GM19372 (cell line): Measurements from ENCODE around the gene RAB1B.
"Not testable (repeated sequence)": the region's sequence is repeated elsewhere in the genome, so short reads cannot be mapped to it uniquely, and the experiment has no call there.

Experiments used
- ATAC-seq: cut with Tn5 transposase; IDR thresholded peaks from one replicate; pipeline ENCODE4 v1.9.1; 2021; ENCODE audit warnings: mild to moderate bottlenecking, low read depth, moderate library complexity; ENCODE audit not compliant: unreplicated experiment

Gene RAB1B

DNA sequence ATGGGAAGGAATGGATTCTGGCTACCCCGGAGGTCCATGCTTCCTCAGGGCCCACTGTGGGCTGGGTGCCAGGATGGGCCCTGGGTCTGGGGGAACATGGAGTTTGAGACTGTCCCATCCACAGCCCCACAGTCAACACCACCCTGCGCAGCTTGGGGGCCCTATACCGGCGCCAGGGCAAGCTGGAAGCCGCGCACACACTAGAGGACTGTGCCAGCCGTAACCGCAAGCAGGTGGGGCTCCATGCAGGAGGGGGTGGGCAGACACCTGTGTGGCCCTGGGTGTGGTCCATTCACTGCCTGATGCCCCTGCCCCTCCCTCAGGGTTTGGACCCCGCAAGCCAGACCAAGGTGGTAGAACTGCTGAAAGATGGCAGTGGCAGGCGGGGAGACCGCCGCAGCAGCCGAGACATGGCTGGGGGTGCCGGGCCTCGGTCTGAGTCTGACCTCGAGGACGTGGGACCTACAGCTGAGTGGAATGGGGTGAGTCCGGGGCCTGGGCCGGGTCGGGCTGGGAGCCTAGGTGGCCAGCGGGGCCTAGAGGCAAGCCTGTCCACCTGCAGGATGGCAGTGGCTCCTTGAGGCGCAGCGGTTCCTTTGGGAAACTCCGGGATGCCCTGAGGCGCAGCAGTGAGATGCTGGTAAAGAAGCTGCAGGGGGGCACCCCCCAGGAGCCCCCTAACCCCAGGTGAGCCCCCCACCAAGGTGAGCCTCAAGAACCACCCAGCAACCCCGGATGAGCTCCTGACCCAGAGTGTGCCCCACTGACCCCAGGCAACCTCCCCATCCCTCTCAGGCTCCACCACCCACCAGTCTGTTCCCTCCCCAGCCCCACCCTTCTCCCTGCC is 2.7 kb upstream of the RAB1B start:
- ATAC-seq: no peak

DNA sequence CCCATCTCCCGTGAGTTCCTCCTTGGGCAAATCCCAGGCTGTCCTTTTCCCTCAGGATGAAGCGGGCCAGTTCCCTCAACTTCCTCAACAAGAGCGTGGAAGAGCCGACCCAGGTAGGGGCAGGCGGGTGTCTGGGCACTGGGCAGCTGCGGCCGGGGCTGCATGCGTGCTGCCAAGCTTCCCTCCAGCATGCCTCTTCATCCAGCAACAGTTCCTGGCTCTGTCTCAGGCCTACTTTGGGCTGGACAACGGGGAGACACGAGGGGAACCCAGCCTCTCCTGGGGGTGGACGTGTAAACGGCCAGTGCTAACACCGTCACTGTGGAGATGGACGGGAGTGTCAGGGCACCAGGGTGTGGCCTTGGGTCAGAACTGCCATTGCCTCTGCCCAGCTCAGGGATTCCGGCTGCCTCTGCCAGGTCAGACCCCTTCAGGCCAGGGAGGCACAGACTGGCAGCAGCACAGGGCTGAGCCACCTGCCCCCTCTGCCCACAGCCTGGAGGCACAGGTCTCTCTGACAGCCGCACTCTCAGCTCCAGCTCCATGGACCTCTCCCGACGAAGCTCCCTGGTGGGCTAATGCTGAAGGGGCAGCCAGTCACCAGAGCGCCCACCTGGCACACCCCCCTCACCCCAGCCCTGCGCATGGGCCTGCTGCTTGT is 1.9 kb upstream of the RAB1B start:
- ATAC-seq: no peak

DNA sequence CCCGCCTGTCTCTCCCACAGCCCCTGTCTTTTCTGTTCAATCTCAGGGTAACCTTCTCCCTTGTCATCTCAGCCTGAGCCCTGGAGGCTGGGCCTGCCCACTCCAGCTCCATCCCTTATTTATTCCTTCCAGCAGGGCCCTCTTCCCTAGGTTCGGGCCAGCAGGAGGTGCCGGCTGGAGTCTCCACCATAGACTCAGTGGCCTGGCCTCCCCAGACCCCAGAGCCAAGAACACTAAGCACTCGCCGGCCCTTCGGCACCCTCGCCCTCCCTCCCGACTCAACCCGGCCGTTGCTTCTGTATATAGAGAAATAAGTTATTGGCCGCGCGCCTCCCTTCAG is 1.4 kb upstream of the RAB1B start:
- ATAC-seq: no peak

DNA sequence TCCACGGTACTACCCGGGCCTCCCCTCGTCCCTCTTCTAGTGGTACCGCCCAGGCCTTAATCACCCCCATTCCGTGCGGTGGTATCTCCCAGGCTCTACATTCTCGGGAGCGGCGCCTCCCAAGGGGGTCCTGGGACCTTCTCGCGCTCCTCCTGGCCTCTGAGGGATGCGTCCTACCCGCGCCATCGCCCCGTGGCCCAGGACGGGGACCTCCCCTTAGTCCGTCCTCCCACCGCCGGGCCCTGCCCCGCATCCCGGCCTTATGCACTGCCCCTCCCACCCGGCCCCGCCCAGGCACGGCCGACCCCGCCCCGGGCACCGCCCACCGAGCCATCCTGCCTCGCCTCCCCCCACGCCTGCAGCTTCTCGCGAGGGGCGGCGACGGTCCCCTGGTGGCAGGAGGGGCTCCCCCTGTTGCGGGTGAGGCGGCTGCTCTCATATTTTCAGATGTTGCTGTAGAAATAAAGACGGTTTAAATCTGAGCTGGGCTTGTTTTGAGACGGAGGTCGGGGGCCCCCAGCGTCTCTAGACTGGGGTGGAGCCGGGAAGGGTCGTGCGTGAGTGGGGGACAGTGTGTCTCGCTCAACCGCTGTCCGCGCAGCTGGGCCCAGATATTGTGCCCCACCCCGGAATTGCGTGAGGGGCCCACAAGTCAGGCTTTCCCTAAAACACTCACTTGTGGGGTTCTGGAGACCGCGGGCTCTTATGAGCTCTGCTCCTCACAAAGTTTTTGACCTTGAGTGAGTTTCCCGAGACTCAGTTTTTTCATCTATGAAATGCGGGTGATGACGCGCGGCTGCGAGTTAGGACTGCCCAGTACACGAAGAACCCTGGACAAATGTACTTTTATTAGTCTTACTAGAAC is 828 bp upstream of the RAB1B start:
- ATAC-seq: peak; percentile 43

DNA sequence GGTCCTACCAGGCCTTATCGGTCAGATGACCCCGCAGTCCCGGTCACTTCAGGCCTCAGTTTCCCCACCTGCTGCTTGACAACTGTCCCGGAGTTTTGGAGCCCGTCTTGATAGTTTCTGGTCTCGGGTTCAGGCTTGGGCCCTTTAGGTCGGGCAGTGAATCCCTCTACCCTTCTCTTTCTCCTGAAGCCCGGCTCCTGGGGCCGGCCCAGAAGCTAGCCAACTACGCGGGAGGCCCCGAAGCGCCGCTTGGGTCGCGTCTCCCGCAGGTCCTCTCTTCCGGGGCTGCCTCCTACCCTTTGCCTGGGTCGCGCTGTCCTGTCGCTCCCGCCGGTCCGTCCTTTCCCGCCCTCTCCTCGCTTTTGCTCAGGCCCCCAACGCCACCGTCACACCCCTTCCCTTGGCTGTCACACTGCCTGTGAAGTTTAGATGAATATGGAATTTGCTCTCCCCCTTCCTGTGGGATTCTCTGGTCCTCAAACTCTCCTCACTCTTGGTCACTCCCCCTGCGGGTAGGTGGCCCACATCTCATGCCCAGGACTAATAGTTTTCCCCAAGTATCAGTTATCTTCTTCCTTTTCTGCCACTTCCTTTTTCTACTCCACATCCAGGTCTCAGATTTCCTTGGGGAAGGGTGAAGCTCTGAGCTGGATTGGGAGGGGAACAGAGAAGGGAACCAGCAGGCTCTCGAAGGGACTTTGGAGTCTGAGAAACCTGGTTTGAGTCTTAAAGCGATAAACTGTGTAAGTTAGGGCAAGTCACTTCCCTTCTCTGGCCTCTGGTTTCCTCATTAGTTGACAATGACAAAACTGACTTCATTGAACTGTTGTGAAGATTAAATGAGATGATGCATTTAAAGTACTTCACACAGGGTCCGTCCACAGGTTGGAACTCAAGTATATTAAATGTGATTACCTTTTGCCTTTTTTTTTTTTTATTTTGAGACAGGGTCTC is 790 bp downstream of the RAB1B start:
- ATAC-seq: no peak

DNA sequence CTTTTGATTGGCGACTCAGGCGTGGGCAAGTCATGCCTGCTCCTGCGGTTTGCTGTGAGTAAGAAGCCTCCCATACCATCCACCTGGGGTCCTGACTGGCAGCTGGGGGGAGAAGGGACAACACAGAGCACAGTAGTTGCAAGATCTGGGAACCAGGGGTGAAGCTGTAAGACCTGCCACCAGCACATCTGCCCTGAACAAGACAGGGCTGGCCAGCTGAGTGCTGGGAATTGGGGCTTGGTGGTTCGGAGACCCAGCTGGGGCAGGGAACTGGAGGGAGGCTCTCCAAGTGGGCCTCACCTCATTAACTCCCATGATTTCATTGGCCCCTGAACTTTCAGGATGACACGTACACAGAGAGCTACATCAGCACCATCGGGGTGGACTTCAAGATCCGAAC is 3.4 kb downstream of the RAB1B start:
- no peak for ATAC-seq

DNA sequence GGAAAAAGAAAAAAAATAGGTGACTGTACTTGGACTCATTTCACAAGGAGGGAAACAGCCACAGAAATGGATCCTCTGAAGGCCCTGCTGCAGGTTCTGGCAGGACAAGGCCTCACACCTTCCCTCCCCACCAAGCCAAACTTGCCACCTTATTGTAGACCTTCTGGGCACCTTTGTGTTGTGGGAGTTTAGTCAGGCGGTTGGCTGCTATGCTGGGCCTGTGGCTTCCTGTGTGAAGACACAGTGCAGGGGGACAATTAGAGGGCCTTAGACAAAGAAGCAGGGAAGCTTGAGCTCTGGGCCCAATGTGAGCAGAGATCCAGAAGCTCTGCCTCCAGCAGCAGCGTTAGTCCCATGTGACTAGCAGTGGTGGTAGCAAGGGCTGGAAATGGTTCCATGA is 4.2 kb downstream of the RAB1B start:
- ATAC-seq: no peak

DNA sequence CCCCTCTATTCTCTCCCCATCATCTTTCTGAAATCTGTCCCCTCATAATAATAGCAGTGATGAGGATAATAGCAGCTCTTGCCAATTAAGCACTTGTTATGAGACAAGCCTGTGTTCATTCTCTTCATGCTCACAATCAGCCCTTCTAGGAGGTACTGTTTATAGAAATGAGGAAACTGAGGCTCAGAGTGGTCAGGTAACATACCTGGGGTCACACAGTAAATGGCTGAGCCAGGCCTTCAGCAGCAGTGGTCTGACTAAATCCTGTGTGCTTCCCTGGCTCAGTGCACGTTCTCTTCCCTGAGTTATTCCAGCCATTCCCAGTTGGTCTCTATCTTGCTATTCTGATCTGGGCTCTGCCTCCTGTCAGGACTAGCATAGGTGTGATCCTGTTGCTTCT is 5.8 kb downstream of the RAB1B start:
- ATAC-seq: no peak

DNA sequence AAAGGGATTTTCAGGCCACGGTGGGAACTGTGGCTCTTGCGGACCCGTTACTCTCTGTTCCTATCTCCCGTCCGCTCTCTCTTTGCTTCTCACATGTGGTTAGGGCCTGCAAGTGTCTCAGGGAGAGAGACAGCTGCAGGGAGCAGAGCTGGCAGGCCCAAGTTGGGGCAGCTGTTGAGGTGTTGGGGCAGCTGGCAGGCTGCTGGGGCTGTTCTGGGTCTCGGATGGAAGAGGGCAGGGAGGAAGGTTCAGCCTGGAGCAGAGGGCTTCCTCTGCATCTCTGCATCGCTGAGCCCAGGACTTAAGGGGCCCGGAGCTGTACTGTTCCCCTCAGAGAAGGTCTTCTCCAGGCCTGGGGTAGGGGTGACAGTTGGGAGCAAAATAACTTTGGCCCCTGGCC is 7.0 kb downstream of the RAB1B start:
- ATAC-seq: no peak

DNA sequence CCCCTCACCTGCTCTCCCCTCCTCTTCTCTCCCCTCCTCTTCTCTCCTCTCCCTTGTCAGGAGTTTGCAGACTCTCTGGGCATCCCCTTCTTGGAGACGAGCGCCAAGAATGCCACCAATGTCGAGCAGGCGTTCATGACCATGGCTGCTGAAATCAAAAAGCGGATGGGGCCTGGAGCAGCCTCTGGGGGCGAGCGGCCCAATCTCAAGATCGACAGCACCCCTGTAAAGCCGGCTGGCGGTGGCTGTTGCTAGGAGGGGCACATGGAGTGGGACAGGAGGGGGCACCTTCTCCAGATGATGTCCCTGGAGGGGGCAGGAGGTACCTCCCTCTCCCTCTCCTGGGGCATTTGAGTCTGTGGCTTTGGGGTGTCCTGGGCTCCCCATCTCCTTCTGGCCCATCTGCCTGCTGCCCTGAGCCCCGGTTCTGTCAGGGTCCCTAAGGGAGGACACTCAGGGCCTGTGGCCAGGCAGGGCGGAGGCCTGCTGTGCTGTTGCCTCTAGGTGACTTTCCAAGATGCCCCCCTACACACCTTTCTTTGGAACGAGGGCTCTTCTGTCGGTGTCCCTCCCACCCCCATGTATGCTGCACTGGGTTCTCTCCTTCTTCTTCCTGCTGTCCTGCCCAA is 7.7 kb downstream of the RAB1B start:
- ATAC-seq: no peak

DNA sequence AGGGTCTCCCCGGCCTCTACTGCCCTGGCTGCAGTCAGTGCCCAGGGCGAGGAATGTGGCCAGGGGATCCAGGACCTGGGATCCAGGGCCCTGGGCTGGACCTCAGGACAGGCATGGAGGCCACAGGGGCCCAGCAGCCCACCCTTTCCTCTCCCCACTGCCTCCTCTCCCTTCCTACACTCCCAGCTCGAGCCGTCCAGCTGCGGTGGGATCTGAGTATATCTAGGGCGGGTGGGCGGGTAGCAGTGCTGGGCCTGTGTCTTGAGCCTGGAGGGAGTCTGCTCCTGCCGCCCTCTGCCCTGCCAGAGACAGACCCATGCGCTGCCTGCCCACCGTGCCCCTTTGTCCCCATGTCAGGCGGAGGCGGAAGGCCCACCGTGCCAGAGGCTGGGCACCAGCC is 8.2 kb downstream of the RAB1B start:
- not testable (repeated sequence) for ATAC-seq

DNA sequence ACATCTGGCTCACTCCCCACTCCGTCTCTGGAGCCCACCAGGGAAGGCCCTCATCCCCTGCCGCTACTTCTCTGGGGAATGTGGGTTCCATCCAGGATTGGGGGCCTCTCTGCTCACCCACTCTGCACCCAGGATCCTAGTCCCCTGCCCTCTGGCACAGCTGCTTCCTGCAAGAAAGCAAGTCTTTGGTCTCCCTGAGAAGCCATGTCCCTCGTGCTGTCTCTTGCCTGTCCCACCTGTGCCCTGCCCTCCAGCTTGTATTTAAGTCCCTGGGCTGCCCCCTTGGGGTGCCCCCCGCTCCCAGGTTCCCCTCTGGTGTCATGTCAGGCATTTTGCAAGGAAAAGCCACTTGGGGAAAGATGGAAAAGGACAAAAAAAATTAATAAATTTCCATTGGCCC is 8.6 kb downstream of the RAB1B start:
- ATAC-seq: not testable (repeated sequence)

DNA sequence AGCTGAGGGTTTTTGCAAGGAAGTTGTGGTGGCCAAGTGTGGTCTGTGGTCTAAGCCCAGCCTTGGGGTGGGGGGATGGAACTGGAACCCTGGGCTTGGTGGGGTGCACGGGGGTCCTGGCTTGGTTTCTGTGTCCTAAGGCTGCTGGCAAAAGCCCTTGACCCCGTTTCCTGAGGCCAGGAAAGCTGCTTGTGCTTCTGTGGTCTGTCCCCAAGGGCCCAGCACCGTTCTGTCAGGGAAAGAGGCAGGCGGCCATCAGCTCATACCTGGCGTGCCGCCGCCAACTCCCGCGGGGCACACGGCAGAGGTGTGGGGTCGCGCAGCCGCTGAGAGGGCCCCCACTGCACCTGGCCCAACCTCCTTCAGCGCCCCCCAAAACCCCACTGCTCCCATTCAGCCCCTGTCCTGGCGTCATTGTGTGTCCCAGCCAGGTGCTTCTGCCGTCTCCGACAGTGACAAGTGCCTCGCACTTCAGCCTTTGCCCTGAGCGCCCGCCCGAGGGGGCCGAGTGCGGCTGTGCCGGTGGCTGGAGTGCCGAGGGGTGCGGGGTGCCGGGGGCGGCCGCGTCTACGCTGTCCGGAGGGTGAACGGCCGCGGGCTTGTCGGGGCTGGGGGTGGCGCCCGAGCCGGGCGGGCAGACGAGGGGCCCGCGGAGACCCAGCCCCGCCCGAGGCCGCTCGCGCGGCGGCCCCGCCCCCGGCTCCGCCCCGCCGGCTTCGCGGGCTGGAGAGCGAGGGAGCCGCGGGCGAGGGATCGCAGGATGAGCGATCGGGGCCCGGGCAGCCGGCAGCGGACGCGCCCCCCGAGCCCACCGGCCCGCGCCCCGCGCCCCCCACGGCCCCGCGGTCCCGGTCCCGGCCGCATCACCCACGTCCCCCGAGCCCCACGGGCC is 9.3 kb downstream of the RAB1B start, which contains the start of gene CNIH2:
Gene CNIH2, plus strand, starts transcription at position 705 of the 892 bp plus-strand sequence. CDS start 282 bp downstream, outside the sequence.
- no peak for ATAC-seq

DNA sequence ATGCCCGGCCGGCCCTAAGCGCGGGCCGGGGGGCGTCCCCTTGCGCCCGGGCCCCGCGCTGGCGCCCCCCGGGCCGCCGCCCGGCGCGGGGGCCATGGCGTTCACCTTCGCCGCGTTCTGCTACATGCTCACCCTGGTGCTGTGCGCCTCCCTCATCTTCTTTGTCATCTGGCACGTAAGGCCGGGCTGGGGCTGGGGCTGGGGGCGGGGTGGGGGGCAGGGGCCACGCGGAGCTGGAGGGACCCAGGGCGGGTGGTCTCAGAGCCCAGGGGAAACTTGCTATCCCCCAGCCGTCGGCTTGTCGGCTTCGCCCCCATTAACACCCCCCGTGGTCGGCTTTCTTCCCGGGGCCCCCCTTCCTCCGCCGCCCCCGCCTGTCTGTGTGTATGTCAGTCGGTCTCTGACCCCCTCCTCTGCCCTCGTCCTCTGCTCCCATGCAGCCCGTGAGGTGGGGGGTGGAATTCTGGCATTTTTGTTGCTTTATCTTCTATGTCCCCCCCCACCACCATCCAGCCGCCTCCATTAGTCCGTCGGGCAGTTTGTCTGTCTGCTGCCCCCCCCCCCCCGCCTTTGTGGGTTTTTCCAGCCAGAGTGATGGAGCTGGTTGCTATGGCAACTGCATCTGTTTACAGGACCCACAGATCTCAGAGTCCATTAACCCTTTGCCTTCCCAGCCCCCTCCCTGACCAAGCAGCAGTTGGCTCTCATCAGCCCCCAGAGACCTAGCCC is 10.1 kb downstream of the RAB1B start:
- ATAC-seq: no peak

DNA sequence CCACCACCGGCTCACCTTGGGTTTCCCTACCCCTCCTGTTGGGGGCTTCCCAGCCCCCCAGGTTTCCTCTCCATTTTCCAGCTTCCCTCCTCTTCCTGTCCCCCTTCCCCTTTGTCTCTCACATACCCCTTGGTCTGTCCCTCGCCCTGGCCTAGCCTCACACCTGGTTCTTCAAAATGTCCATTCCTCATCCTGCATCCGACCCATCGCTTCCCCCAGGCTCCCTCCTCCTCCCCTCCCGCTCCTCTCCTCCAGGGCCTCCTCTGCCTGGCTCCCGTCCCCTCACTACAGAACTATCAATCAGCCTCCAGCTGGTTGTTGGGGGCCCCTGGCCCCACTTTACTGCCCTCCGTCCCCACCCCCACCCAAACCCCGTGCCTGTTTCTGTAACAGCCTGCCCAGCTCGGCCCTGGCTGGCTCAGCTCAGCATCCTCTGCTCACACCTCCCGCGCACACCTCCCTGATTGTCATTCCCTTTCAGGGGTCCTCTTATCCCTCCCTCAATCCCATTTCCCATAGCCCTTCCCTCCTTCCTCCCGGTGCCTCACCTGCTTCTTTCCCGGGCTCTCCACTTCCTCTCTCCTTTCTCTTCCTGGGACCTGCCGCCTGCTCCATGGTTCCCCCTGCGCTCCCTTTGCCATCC is 10.8 kb downstream of the RAB1B start:
- no peak for ATAC-seq

DNA sequence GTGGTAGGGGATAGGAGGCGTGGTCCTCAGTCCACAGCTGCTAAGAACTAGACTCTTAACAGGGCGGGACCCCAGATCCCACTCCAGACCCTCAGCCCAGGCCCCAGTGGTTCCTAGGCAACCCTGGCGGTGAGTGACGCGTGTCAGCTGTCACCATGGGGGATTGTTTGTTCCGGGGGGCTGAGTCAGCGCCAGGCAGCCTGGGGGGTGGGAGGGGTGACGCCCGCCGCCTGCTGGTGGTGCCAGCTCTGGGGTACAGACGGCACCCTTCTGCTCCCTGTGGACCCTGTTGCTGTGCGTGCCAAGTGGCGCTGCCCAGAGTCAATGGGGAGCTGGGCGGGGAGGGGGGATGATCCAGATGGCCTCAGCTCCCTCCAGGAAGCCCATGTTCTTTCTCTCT is 12.0 kb downstream of the RAB1B start:
- ATAC-seq: no peak

DNA sequence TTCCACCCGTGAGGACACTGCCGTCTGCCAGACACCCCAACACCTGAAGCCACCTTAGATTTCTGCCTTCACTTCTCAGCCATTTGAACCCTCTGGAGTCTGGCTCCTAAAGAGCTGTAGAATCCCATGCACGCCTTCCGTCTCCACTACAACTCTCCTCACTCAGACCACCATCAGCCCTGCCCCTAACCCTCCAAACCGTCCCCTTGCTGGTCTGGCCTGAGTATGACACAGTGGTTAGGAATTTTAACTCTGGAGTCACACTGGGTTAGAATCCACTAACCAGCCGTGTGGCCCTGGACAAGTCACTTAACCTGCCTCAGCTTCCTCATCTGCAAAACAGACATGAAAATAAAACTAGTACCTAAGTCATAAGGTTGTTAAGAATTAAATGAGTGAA is 12.6 kb downstream of the RAB1B start:
- ATAC-seq: no peak
